Measurements from ENCODE around the gene GAL3ST3.

GRCh38 chr11:66051371-66051765 is 2.4 kb upstream of the GAL3ST3 start:
- TF ChIP-seq CTCF (IDR thresholded peaks at IDR 0.05) (no peak), ZFX (IDR thresholded peaks at IDR 0.05; ENCODE audit: borderline replicate concordance) (no peak)
